GM20431 (cell line): ENCODE results near the gene LRMDA.

ENCODE experiments used
- in situ Hi-C: fragments of 300-500 bp; cut with MseI, MboI; formaldehyde crosslinking; loops from one replicate; pipeline ENCODE4 v1.15.0; 2020; ENCODE audit warnings: low sequenced_read_pairs; ENCODE audit not compliant: unreplicated experiment

The LRMDA gene

GRCh38 chr10:75889051-75889450 lies 457.6 kb downstream of the LRMDA start:
- in situ Hi-C loops = no loop called here

GRCh38 chr10:75894761-75895160 lies 463.3 kb downstream of the LRMDA start:
- in situ Hi-C loops = no loop called here

- in situ Hi-C loops = no loop called here
Observed at GRCh38 chr10:75895259-75895658, 463.8 kb downstream of the LRMDA start.

- in situ Hi-C loops = no loop called here
Observed at GRCh38 chr10:75899816-75900390, 468.5 kb downstream of the LRMDA start.

- in situ Hi-C loops = no loop called here
Observed at GRCh38 chr10:75902816-75903215, 471.4 kb downstream of the LRMDA start.

GRCh38 chr10:75904499-75905283 lies 473.3 kb downstream of the LRMDA start:
- in situ Hi-C loops = no loop called here

- in situ Hi-C loops = no loop called here
Observed at GRCh38 chr10:75905490-75905889, 474.1 kb downstream of the LRMDA start.

- in situ Hi-C loops = no loop called here
Observed at GRCh38 chr10:75910032-75910431, 478.6 kb downstream of the LRMDA start.

GRCh38 chr10:75911426-75911825 lies 480.0 kb downstream of the LRMDA start:
- in situ Hi-C loops = no loop called here

- in situ Hi-C loops = no loop called here
Observed at GRCh38 chr10:75916906-75917305, 485.5 kb downstream of the LRMDA start.

GRCh38 chr10:75919913-75920312 lies 488.5 kb downstream of the LRMDA start:
- in situ Hi-C loops = no loop called here

- in situ Hi-C loops = no loop called here
Observed at GRCh38 chr10:75922435-75922834, 491.0 kb downstream of the LRMDA start.

GRCh38 chr10:75924309-75924902 lies 493.0 kb downstream of the LRMDA start:
- in situ Hi-C loops = no loop called here

GRCh38 chr10:75925999-75926398 lies 494.6 kb downstream of the LRMDA start:
- in situ Hi-C loops = no loop called here

- in situ Hi-C loops = no loop called here
Observed at GRCh38 chr10:75926763-75927162, 495.3 kb downstream of the LRMDA start.

- in situ Hi-C loops = no loop called here
Observed at GRCh38 chr10:75928231-75928630, 496.8 kb downstream of the LRMDA start.

- in situ Hi-C loops = no loop called here
Observed at GRCh38 chr10:75929630-75930161, 498.3 kb downstream of the LRMDA start.

GRCh38 chr10:75932921-75933320 lies 501.5 kb downstream of the LRMDA start:
- in situ Hi-C loops = no loop called here

GRCh38 chr10:75935240-75935639 lies 503.8 kb downstream of the LRMDA start:
- in situ Hi-C loops = no loop called here

GRCh38 chr10:75935650-75936400 lies 504.4 kb downstream of the LRMDA start:
- in situ Hi-C loops = no loop called here
